Measurements from ENCODE around the gene DLGAP1. TPM values are rescaled to one million over a fixed set of nuclear protein-coding genes. Genes with fewer than 3 reads are reported as not detected.

Gene DLGAP1
- total and polyA plus RNA-seq, 3 donors from 2014 or later: 18.6 to 93.8 (median 69.1) TPM

DNA sequence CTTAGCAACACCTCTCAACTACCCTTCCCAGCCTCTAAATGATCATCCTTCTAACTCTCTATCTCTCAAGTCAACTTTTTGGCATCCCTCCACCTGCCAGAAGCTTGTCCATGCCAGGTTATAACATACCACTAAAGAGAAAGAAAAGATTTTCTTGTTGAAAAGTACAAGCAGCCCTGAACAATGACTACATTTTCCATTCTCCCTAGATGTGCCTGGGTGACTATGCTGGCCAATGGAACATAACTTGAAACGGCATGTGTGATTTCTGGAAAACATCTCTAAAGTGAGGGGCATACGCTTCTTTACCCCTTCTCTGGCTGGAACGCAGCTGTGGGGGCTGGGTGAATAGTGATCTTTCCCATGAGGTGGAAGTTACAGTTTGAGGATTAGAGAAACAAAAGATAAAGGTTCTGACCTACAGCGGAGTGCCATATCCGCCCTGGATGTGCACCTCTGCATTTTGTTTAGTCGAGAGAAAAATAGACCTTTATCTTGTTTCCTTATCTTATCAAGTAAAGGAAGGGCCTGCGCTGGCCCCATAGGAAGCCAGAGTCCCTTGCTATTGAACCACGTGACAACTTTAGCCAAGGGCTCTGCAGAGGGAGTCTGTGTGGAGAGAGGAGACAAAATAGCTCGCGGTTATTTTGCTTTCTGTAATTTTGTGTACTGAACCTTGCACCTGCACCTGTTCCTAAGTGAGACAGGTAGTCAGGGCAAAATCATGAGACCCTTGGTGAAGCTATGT is 568.4 kb downstream of the DLGAP1 start:
- DNase-seq: no peak
- Histone ChIP-seq H3K27ac (no peak overlapping the region), H3K4me1 (peaks cover 6% of the 10 kb centered on the region), H3K9me3 (no peaks in the 10 kb centered on the region), H3K36me3 (ENCODE audit: low read depth, missing control alignments) (no peaks in the 10 kb centered on the region), H3K27me3 (no peaks in the 10 kb centered on the region), H3K4me3 (no peak overlapping the region)
- WGBS, 2 donors: 63 to 69% methylated on average over 10 of the region's 10 CpGs
- TF ChIP-seq POLR2A (IDR thresholded peaks at IDR 0.05): no peak
- TF ChIP-seq, protein P1, sequence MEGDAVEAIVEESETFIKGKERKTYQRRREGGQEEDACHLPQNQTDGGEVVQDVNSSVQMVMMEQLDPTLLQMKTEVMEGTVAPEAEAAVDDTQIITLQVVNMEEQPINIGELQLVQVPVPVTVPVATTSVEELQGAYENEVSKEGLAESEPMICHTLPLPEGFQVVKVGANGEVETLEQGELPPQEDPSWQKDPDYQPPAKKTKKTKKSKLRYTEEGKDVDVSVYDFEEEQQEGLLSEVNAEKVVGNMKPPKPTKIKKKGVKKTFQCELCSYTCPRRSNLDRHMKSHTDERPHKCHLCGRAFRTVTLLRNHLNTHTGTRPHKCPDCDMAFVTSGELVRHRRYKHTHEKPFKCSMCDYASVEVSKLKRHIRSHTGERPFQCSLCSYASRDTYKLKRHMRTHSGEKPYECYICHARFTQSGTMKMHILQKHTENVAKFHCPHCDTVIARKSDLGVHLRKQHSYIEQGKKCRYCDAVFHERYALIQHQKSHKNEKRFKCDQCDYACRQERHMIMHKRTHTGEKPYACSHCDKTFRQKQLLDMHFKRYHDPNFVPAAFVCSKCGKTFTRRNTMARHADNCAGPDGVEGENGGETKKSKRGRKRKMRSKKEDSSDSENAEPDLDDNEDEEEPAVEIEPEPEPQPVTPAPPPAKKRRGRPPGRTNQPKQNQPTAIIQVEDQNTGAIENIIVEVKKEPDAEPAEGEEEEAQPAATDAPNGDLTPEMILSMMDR (IDR thresholded peaks at IDR 0.05): no peak
- intact Hi-C loops (cut with DNase I; ENCODE audit: low total_unique reads): no loop called here

DNA sequence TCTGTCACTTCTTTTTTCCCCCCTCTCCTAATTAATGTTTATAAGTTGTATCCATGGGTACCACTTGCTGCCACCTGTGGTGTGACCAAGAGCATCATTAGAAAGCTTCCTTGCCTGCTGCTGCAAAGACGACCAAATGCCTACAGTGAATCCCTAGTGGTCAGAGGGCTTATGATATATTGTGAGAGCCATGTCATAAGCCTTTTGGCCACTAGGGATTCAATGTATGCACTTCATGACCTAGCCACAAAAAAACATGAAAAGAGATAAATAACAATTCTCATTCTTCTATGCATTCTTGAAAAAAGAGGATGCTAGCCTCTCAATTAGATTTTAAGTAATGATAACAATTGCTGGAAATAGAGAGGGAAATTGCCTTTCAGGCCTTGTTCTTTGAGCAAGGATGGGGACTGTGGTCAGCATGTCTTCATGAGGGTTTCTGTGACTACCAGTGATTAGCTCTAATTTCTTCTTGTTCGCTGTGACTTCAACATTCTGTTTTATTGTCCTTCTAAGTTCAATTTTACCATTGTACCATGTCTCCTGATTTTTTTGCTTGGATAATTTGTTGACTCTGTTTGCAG is 569.8 kb downstream of the DLGAP1 start:
- Histone ChIP-seq H3K27me3 (no peaks in the 10 kb centered on the region), H3K4me1 (peaks cover 4% of the 10 kb centered on the region), H3K36me3 (ENCODE audit: low read depth, missing control alignments) (no peaks in the 10 kb centered on the region), H3K9me3 (no peaks in the 10 kb centered on the region), H3K4me3 (no peak overlapping the region), H3K27ac (no peak overlapping the region)
- no peak for DNase-seq
- intact Hi-C loops (cut with DNase I; ENCODE audit: low total_unique reads): no loop called here
- 79 to 91% methylated on average over 2 of the region's 2 CpGs for WGBS, 2 donors
- TF ChIP-seq, protein P1 (IDR thresholded peaks at IDR 0.05): peak in 2 of 3 experiments; percentile 25
- no peak for TF ChIP-seq POLR2A (IDR thresholded peaks at IDR 0.05)

DNA sequence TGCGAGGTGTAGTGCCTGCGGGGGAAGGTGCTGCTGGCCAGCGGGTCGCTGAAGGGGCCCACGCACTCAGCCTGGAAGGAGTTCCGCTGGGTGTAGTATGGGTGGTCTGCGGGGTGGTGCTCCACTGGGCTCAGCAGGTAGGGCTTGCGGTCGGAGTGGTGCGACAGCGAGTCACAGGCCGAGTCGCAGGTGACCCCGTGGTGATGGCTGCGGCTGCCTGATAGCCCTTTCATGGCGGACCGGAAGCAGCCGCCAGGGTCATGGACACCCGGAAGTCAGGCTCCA is 575.3 kb downstream of the DLGAP1 start:
- Histone ChIP-seq H3K4me3 (peak overlapping the region; percentile 42 to 49), H3K27me3 (no peaks in the 10 kb centered on the region), H3K9me3 (no peaks in the 10 kb centered on the region), H3K36me3 (ENCODE audit: low read depth, missing control alignments) (no peaks in the 10 kb centered on the region), H3K27ac (no peak overlapping the region), H3K4me1 (no peaks in the 10 kb centered on the region)
- TF ChIP-seq, protein P1 (IDR thresholded peaks at IDR 0.05): no peak
- TF ChIP-seq POLR2A (IDR thresholded peaks at IDR 0.05): no peak
- peak; percentile 47 for DNase-seq
- WGBS, 2 donors: 69 to 76% methylated on average over 10 to 19 of the region's 19 CpGs
- intact Hi-C loops (cut with DNase I; ENCODE audit: low total_unique reads): no loop called here

DNA sequence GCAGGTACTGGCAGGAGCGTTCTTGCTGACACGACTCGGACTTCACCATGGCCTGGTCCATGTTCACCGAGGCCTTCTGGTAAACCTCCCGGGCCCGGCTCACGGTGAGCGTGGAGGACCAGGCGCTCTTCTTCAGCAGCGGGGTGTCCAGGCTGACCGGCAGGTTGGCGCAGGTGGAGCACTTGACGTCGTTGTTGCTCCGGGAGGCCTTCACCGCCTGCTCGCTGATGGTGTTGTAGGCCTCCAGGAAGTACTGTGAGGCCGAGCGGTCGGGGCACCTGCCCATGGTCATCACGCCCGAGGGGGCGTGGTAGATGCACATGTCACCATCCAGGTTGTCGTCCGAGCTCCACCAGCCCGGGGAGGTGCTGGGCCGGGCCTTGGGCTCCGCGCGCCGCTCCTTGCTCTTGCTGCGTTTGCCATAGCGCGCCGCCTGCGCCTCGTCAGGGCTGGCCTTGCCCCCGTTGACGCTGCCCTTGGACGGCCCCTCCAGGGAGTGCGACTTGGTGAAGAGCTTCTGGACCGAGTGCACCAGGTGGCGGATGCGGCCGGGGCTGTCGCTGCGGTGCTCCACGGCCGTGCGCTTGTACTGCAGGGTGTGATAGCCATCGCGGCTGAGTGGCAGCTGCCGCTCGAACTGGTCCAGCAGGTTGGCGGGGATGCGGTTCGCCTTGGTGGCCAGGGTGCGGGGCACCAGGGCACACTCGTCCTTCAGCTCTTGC is 575.8 kb downstream of the DLGAP1 start:
- no peaks in the 10 kb centered on the region for H3K36me3 ChIP-seq (ENCODE audit: low read depth, missing control alignments)
- 55 to 81% methylated on average over 24 to 52 of the region's 59 CpGs for WGBS, 2 donors
- TF ChIP-seq, protein P1 (IDR thresholded peaks at IDR 0.05): no peak
- TF ChIP-seq POLR2A (IDR thresholded peaks at IDR 0.05): no peak
- H3K27ac ChIP-seq: no peak overlapping the region
- no peaks in the 10 kb centered on the region for H3K9me3 ChIP-seq
- DNase-seq: peak; percentile 35
- no peaks in the 10 kb centered on the region for H3K27me3 ChIP-seq
- H3K4me3 ChIP-seq: peak overlapping the region; percentile 42 to 49
- intact Hi-C loops (cut with DNase I; ENCODE audit: low total_unique reads): no loop called here
- H3K4me1 ChIP-seq: no peaks in the 10 kb centered on the region

Data from testis (tissue), 3 donors.